Activated naive CD8-positive, alpha-beta T cell treated with anti-CD3 and anti-CD28 coated beads, Interleukin-2, amount 10 ng/mL, durations not matched to agents 7 days and 5 days (primary cell): ENCODE data around the gene TSPAN8. TPM values are rescaled to one million over a fixed set of nuclear protein-coding genes. Genes with fewer than 3 reads are reported as not detected.

Experiments
- ATAC-seq: fragments of 150-1000 bp; cut with Tn5 transposase; one replicate; pipeline ENCODE4 v1.10.0; 2021; ENCODE audit warnings: low read depth, moderate library complexity
- POLR2A ChIA-PET: fragments of 350-600 bp; sonication (Branson Sonifier 250); formaldehyde crosslinking; loops from one replicate; lab custom pipeline; 2021; ENCODE audit warnings: antibody characterized with exemption; lab: Charles Lee
- DNase-seq: peaks from one replicate; pipeline ENCODE4 v3.0.0; 2021
- H3K27ac Mint-ChIP-seq: one replicate; pipeline ENCODE4 v1.8.0; 2022; ENCODE audit warnings: mild to moderate bottlenecking, mixed read lengths
- H3K27me3 Mint-ChIP-seq: one replicate; pipeline ENCODE4 v1.8.0; 2022; ENCODE audit warnings: mild to moderate bottlenecking, moderate library complexity, mixed read lengths
- H3K36me3 Mint-ChIP-seq: one replicate; pipeline ENCODE4 v1.8.0; 2021; ENCODE audit warnings: mild to moderate bottlenecking, mixed read lengths
- H3K4me1 Mint-ChIP-seq: one replicate; pipeline ENCODE4 v1.8.0; 2021; ENCODE audit warnings: mixed read lengths
- H3K4me3 Mint-ChIP-seq: one replicate; pipeline ENCODE4 v1.8.0; 2022; ENCODE audit warnings: mild to moderate bottlenecking, moderate library complexity, mixed read lengths
- H3K9me3 Mint-ChIP-seq: one replicate; pipeline ENCODE4 v1.8.0; 2021; ENCODE audit warnings: mixed read lengths
- total RNA-seq, 2 experiments: library from RNA; stranded (reverse); gene quantifications; one replicate each; pipeline ENCODE4 v1.2.3, GENCODE V29; 2021

Gene TSPAN8
- total RNA-seq, 2 experiments from 2014 or later: not detected

GRCh38 chr12:71075743-71076142 lies 82.1 kb downstream of the TSPAN8 start:
- Mint-ChIP-seq H3K27ac (no peak overlapping the region), H3K4me1 (no peaks in the 10 kb centered on the region), H3K36me3 (no peaks in the 10 kb centered on the region), H3K27me3 (no peaks in the 10 kb centered on the region), H3K9me3 (peaks cover 1% of the 10 kb centered on the region), H3K4me3 (no peak overlapping the region)
- ATAC-seq: no peak
- POLR2A ChIA-PET: no interaction called here
- no peak for DNase-seq

Other genes with a start within 250 kb of the TSPAN8 start
- gene PTPRR, start 237.3 kb downstream of the TSPAN8 start, total RNA-seq: not detected